Stimulated activated CD4-positive, alpha-beta T cell treated with anti-CD3 and anti-CD28 coated beads, Interleukin-4, amount 100 ng/mL, for 24 hours (primary cell): ENCODE results near the gene EMC1.
"Not testable (repeated sequence)": the region's sequence is repeated elsewhere in the genome, so short reads cannot be mapped to it uniquely, and the experiment has no call there.

ENCODE experiments used
- DNase-seq: peaks from one replicate; pipeline ENCODE4 v3.0.0-alpha.2; 2020

EMC1 gene

GRCh38 chr1:19251305-19252196 lies at the start of gene EMC1, which contains the start of gene MRTO4:
Gene EMC1, minus strand, starts transcription at chr1:19251524. Its CDS starts 15 bp downstream, at chr1:19251509.
Gene MRTO4, plus strand, starts transcription at chr1:19251805. Its CDS starts 31 bp downstream, at chr1:19251836.
- DNase-seq: peak; percentile 91

- DNase-seq: no peak
These were observed 48.9 kb upstream of the EMC1 start for GRCh38 chr1:19300211-19300610.

- DNase-seq: no peak
These were observed 43.3 kb upstream of the EMC1 start for GRCh38 chr1:19294638-19295037.

GRCh38 chr1:19289244-19289643 lies 37.9 kb upstream of the EMC1 start:
- no peak for DNase-seq

- peak; percentile 60 for DNase-seq
These were observed 37.3 kb upstream of the EMC1 start, which contains the start of gene AKR7A3 for GRCh38 chr1:19288324-19289241. Gene AKR7A3, minus strand, starts transcription at chr1:19288770. Its CDS starts 61 bp downstream, at chr1:19288709.

GRCh38 chr1:19287436-19288185 lies 36.3 kb upstream of the EMC1 start:
- DNase-seq: no peak

GRCh38 chr1:19285807-19286206 lies 34.5 kb upstream of the EMC1 start:
- DNase-seq: not testable (repeated sequence)

- DNase-seq: not testable (repeated sequence)
These were observed 34.0 kb upstream of the EMC1 start for GRCh38 chr1:19285366-19285765.

GRCh38 chr1:19284881-19285280 lies 33.6 kb upstream of the EMC1 start:
- DNase-seq: no peak

GRCh38 chr1:19283891-19284290 lies 32.6 kb upstream of the EMC1 start:
- no peak for DNase-seq

GRCh38 chr1:19274636-19275035 lies 23.3 kb upstream of the EMC1 start:
- DNase-seq: no peak

GRCh38 chr1:19273844-19274531 lies 22.7 kb upstream of the EMC1 start:
- not testable (repeated sequence) for DNase-seq

GRCh38 chr1:19273106-19273843 lies 22.0 kb upstream of the EMC1 start:
- no peak for DNase-seq

GRCh38 chr1:19272064-19272463 lies 20.7 kb upstream of the EMC1 start:
- DNase-seq: no peak

GRCh38 chr1:19270343-19270730 lies 19.0 kb upstream of the EMC1 start:
- DNase-seq: not testable (repeated sequence)

GRCh38 chr1:19269427-19270342 lies 18.4 kb upstream of the EMC1 start:
- not testable (repeated sequence) for DNase-seq

GRCh38 chr1:19268445-19268844 lies 17.1 kb upstream of the EMC1 start:
- DNase-seq: no peak

GRCh38 chr1:19262744-19263143 lies 11.4 kb upstream of the EMC1 start:
- no peak for DNase-seq

- no peak for DNase-seq
These were observed 10.7 kb upstream of the EMC1 start for GRCh38 chr1:19262047-19262446.
